NCI-H446 treated with DMSO at 0.1 percent for 48 hours (cell line): Measurements from ENCODE around the gene TSPAN2.

Experiments used
- DNase-seq: peaks from one replicate; lab custom pipeline; 2025; lab: John Stamatoyannopoulos, UW

The TSPAN2 gene

GRCh38 chr1:115089420-115090185 lies at the start of gene TSPAN2:
TSPAN2 (minus strand) TSS chr1:115089503; CDS start chr1:115089432, 71 bp downstream.
- no peak for DNase-seq

GRCh38 chr1:115138973-115139372 lies 49.7 kb upstream of the TSPAN2 start:
- DNase-seq: peak; percentile 59

- DNase-seq: no peak
Measured at GRCh38 chr1:115138271-115138670, 49.0 kb upstream of the TSPAN2 start.

- no peak for DNase-seq
Measured at GRCh38 chr1:115137191-115137590, 47.9 kb upstream of the TSPAN2 start.

- DNase-seq: no peak
Measured at GRCh38 chr1:115136706-115137105, 47.4 kb upstream of the TSPAN2 start.

- DNase-seq: no peak
Measured at GRCh38 chr1:115136106-115136505, 46.8 kb upstream of the TSPAN2 start.

GRCh38 chr1:115135681-115136080 lies 46.4 kb upstream of the TSPAN2 start:
- DNase-seq: no peak

GRCh38 chr1:115134850-115135480 lies 45.7 kb upstream of the TSPAN2 start:
- no peak for DNase-seq

- no peak for DNase-seq
Measured at GRCh38 chr1:115134231-115134630, 44.9 kb upstream of the TSPAN2 start.

GRCh38 chr1:115133440-115133839 lies 44.1 kb upstream of the TSPAN2 start:
- no peak for DNase-seq

- DNase-seq: no peak
Measured at GRCh38 chr1:115130786-115131185, 41.5 kb upstream of the TSPAN2 start.

GRCh38 chr1:115129071-115129640 lies 39.9 kb upstream of the TSPAN2 start:
- no peak for DNase-seq

GRCh38 chr1:115127539-115127938 lies 38.2 kb upstream of the TSPAN2 start:
- no peak for DNase-seq

GRCh38 chr1:115126516-115126915 lies 37.2 kb upstream of the TSPAN2 start:
- no peak for DNase-seq

- no peak for DNase-seq
Measured at GRCh38 chr1:115123116-115123515, 33.8 kb upstream of the TSPAN2 start.

- no peak for DNase-seq
Measured at GRCh38 chr1:115121793-115122192, 32.5 kb upstream of the TSPAN2 start.

- DNase-seq: no peak
Measured at GRCh38 chr1:115120296-115120695, 31.0 kb upstream of the TSPAN2 start.

- DNase-seq: no peak
Measured at GRCh38 chr1:115118611-115119010, 29.3 kb upstream of the TSPAN2 start.

GRCh38 chr1:115118086-115118485 lies 28.8 kb upstream of the TSPAN2 start:
- DNase-seq: no peak

- no peak for DNase-seq
Measured at GRCh38 chr1:115117298-115117697, 28.0 kb upstream of the TSPAN2 start.

- no peak for DNase-seq
Measured at GRCh38 chr1:115116512-115116911, 27.2 kb upstream of the TSPAN2 start.

GRCh38 chr1:115115521-115116161 lies 26.3 kb upstream of the TSPAN2 start:
- DNase-seq: no peak

- DNase-seq: no peak
Measured at GRCh38 chr1:115114308-115114707, 25.0 kb upstream of the TSPAN2 start.
